Measurements from ENCODE around the gene EIF4G1.

DNA sequence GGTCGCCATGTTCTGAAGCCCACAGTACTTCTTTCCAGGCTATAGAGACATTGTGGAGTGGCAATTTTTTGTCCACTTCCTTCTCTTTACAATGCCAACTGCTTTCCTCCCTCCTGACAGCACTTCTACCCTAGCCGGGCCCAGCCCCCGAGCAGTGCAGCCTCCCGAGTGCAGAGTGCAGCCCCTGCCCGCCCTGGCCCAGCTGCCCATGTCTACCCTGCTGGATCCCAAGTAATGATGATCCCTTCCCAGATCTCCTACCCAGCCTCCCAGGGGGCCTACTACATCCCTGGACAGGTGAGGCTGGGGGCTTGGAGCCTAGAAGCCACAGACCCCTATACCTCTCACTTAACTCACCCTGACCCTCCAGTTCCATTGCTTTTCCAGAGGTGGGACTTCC, 2.8 kb downstream of the EIF4G1 start:
- TF ChIP-seq CTCF (IDR thresholded peaks at IDR 0.05) (no peak), POLR2AphosphoS5 (IDR thresholded peaks at IDR 0.05) (no peak), POLR2A (IDR thresholded peaks at IDR 0.05) (no peak), EP300 (IDR thresholded peaks at IDR 0.05) (no peak)
